Endothelial cell of umbilical vein (primary cell): ENCODE measurements around the gene RASIP1. TPM values are rescaled to one million over a fixed set of nuclear protein-coding genes. Genes with fewer than 3 reads are reported as not detected.

ENCODE experiments used
- BruUV-seq: library from RNA; stranded (reverse); fragments of 400-500 nt; replicated peaks from 2 replicates; lab custom pipeline; 2021; lab: Mats Ljungman, UMichigan
- CTCF ChIA-PET: fragments of 300-600, 350-600 bp; sonication (Branson Sonifier 250); formaldehyde crosslinking; loops from one replicate; lab custom pipeline; 2021; ENCODE audit warnings: antibody characterized with exemption, inconsistent platforms; lab: Charles Lee
- POLR2A ChIA-PET: fragments of 300-600, 350-600 bp; sonication (Branson Sonifier 250); formaldehyde crosslinking; loops from one replicate; lab custom pipeline; 2021; ENCODE audit warnings: antibody characterized with exemption, inconsistent platforms; lab: Charles Lee
- DNase-seq: peaks from one replicate; pipeline ENCODE4 v3.0.0-alpha.2; 2011; ENCODE audit warnings: low read depth, low spot score
- FAIRE-seq: peaks from 2 replicates; lab custom pipeline; 2011; peaks lifted over from hg19 to GRCh38; lab: Jason Lieb, UNC
- H2AFZ ChIP-seq: 2 replicates; pipeline ENCODE4 v1.6.0; 2012; ENCODE audit warnings: low read depth, low read length, control low read depth, inconsistent platforms
- H3K27ac ChIP-seq: 2 replicates; pipeline ENCODE4 v1.5.1; 2011; ENCODE audit warnings: low read depth, mild to moderate bottlenecking, control low read depth, low read length, moderate library complexity; ENCODE audit not compliant: insufficient read depth
- H3K27me3 ChIP-seq, 2 experiments: 2 replicates each; pipeline versions ENCODE4 v1.6.0 to v1.6.1; 2011; ENCODE audit warnings: low read length in 2 of 2, mixed read lengths in 1 of 2; ENCODE audit not compliant: control insufficient read depth in 2 of 2, insufficient read depth in 2 of 2
- H3K36me3 ChIP-seq, 2 experiments: 2 replicates in 1 of 2; 3 replicates in 1 of 2; pipeline ENCODE4 v1.5.1; 2011; ENCODE audit warnings: low read length in 2 of 2, mild to moderate bottlenecking in 1 of 2, moderate library complexity in 1 of 2; ENCODE audit not compliant: control insufficient read depth in 2 of 2, insufficient read depth in 2 of 2; ENCODE audit errors: extremely low read depth in 1 of 2
- H3K4me1 ChIP-seq: 3 replicates; pipeline ENCODE4 v1.5.1; 2011; ENCODE audit warnings: mild to moderate bottlenecking, low read length; ENCODE audit not compliant: control insufficient read depth, insufficient read depth; ENCODE audit errors: extremely low read depth
- H3K4me2 ChIP-seq: 2 replicates; pipeline ENCODE4 v1.6.1; 2011; ENCODE audit warnings: low read length, control low read depth, mixed read lengths; ENCODE audit not compliant: insufficient read depth
- H3K4me3 ChIP-seq, 3 experiments: fragments of 200-600 bp in 1 of 3; sonication (generic), shearing (Covaris generic) in 1 of 3; replicated peaks in 1 of 3; 2 replicates each; pipeline ENCODE4 v1.5.1; 2011 to 2016; ENCODE audit warnings: control low read depth in 3 of 3, low read length in 3 of 3, mild to moderate bottlenecking in 2 of 3, inconsistent platforms in 1 of 3, low read depth in 1 of 3, moderate library complexity in 1 of 3; ENCODE audit not compliant: insufficient read depth in 1 of 3
- H3K79me2 ChIP-seq: 2 replicates; pipeline ENCODE4 v1.6.0; 2012; ENCODE audit warnings: low read length, inconsistent platforms; ENCODE audit not compliant: control insufficient read depth, insufficient read depth
- H3K9ac ChIP-seq: replicated peaks from 2 replicates; pipeline ENCODE3; 2011; ENCODE audit warnings: low read length, control low read depth; ENCODE audit not compliant: insufficient read depth; ENCODE audit errors: extremely low read depth
- H3K9me1 ChIP-seq: replicated peaks from 3 replicates; pipeline ENCODE4 v1.6.0; 2011; ENCODE audit warnings: mild to moderate bottlenecking, low read length; ENCODE audit not compliant: control insufficient read depth, insufficient read depth; ENCODE audit errors: extremely low read depth
- H3K9me3 ChIP-seq: replicated peaks from 2 replicates; pipeline ENCODE4 v1.5.1; 2012; ENCODE audit warnings: low read length, inconsistent platforms; ENCODE audit not compliant: control insufficient read depth, insufficient read depth
- H4K20me1 ChIP-seq: replicated peaks from 2 replicates; pipeline ENCODE3; 2011; ENCODE audit warnings: mild to moderate bottlenecking, low read length; ENCODE audit not compliant: control insufficient read depth, insufficient read depth; ENCODE audit errors: extremely low read depth
- EZH2 ChIP-seq: IDR thresholded peaks from 2 replicates; pipeline ENCODE4 v1.6.1; 2012; ENCODE audit warnings: borderline replicate concordance, low read depth, mild to moderate bottlenecking, moderate library complexity, low read length, inconsistent platforms; ENCODE audit not compliant: severe bottlenecking
- FOS ChIP-seq: IDR thresholded peaks from 2 replicates; pipeline ENCODE4 v1.6.1; 2011; ENCODE audit warnings: mild to moderate bottlenecking, low read length, moderate library complexity, borderline replicate concordance; ENCODE audit not compliant: insufficient read depth
- GATA2 ChIP-seq: IDR thresholded peaks from 2 replicates; pipeline ENCODE4 v1.7.0; 2011; ENCODE audit warnings: low read depth, mild to moderate bottlenecking, moderate library complexity, mixed read lengths, low read length; ENCODE audit not compliant: insufficient read length, insufficient read depth
- JUN ChIP-seq: IDR thresholded peaks from 2 replicates; pipeline ENCODE4 v1.6.1; 2011; ENCODE audit warnings: borderline replicate concordance, low read depth; ENCODE audit not compliant: insufficient read length, insufficient read depth
- MAX ChIP-seq: IDR thresholded peaks from 2 replicates; pipeline ENCODE4 v1.6.1; 2011; ENCODE audit not compliant: insufficient read depth, insufficient read length
- MYC ChIP-seq: IDR thresholded peaks from one replicate; pipeline ENCODE4 v1.6.1; 2011; ENCODE audit warnings: mild to moderate bottlenecking, low read depth, low read length
- POLR2A ChIP-seq: IDR thresholded peaks from 2 replicates; pipeline ENCODE4 v1.6.1; 2012; ENCODE audit warnings: low read depth, mild to moderate bottlenecking, control low read depth, low read length
- POLR2AphosphoS5 ChIP-seq: IDR thresholded peaks from 2 replicates; pipeline ENCODE4 v1.6.1; 2012; ENCODE audit warnings: low read depth, mild to moderate bottlenecking, control low read depth, low read length, moderate library complexity; ENCODE audit not compliant: insufficient read depth
- dilution Hi-C: fragments of 300-500 bp; cut with MboI; formaldehyde crosslinking; loops from one replicate; pipeline ENCODE4 v1.15.0; 2019; ENCODE audit warnings: low sequenced_read_pairs; ENCODE audit not compliant: extremely low pct_ligation_motif_present
- intact Hi-C: fragments of 100-400 bp; cut with micrococcal nuclease; formaldehyde crosslinking; loops from one replicate; pipeline ENCODE4 v1.10.0; 2022
- polyA plus RNA-seq, 4 experiments: library from polyadenylated mRNA; depleted of rRNA in 3 of 4; stranded (reverse) in 3 of 4; unstranded in 1 of 4; fragments of >200 nt; gene quantifications; 2 replicates each; pipeline versions ENCODE4 v1.2.1 to v1.2.3, GENCODE V29; 2011 to 2012; ENCODE audit warnings: missing spikeins in 1 of 4
- total RNA-seq: library from RNA; stranded (reverse); gene quantifications from 2 replicates; pipeline ENCODE4 v1.2.3, GENCODE V29; 2021
- TF ChIP-seq, protein P1 (sequence below), 2 donors: IDR thresholded peaks; 1 replicate in 1 of 2; 2 replicates in 1 of 2; pipeline ENCODE4 v1.5.1; 2011; ENCODE audit warnings: low read length in 2 of 2, mild to moderate bottlenecking in 2 of 2, moderate library complexity in 2 of 2, control low read depth in 1 of 2, inconsistent platforms in 1 of 2, low read depth in 1 of 2; ENCODE audit not compliant: insufficient read depth in 1 of 2; ENCODE audit errors: extremely low read depth in 1 of 2

Gene RASIP1
- total and polyA plus RNA-seq, 2 donors (not counting 3 experiments of a cell fraction or from before 2014, with no cell fraction given) = 66.2 to 82.1 TPM

GRCh38 chr19:48760504-48761205 is 20.2 kb upstream of the RASIP1 start:
- intact Hi-C loops (loop anchor here (1.0 kb wide), 1 partner anchor 8 kb away; the partner anchor contains the start of gene FUT1), dilution Hi-C loops (no loop called here)
- Histone ChIP-seq H3K9me1 (no peaks in the 10 kb centered on the region), H2AFZ (peak overlapping the region; percentile 70), H3K9me3 (no peaks in the 10 kb centered on the region), H3K36me3 (no peaks in the 10 kb centered on the region), H3K27ac (no peak overlapping the region), H3K4me3 (no peak overlapping the region), H3K4me1 (peaks cover 6% of the 10 kb centered on the region), H3K27me3 (peaks cover 0 to 3% of the 10 kb centered on the region in 2 experiments), H3K9ac (no peak overlapping the region), H4K20me1 (no peaks in the 10 kb centered on the region), H3K79me2 (no peaks in the 10 kb centered on the region), H3K4me2 (peak overlapping the region; percentile 20)
- FAIRE-seq (peak; percentile 65), DNase-seq (peak; percentile 48)
- POLR2A ChIA-PET = no interaction called here
- CTCF ChIA-PET = interaction anchor here (0.6 to 0.9 kb wide), 2 partner anchors 210 to 682 kb away, joined by 3 read pairs; no protein-coding TSS in a partner anchor
- TF ChIP-seq, protein P1, sequence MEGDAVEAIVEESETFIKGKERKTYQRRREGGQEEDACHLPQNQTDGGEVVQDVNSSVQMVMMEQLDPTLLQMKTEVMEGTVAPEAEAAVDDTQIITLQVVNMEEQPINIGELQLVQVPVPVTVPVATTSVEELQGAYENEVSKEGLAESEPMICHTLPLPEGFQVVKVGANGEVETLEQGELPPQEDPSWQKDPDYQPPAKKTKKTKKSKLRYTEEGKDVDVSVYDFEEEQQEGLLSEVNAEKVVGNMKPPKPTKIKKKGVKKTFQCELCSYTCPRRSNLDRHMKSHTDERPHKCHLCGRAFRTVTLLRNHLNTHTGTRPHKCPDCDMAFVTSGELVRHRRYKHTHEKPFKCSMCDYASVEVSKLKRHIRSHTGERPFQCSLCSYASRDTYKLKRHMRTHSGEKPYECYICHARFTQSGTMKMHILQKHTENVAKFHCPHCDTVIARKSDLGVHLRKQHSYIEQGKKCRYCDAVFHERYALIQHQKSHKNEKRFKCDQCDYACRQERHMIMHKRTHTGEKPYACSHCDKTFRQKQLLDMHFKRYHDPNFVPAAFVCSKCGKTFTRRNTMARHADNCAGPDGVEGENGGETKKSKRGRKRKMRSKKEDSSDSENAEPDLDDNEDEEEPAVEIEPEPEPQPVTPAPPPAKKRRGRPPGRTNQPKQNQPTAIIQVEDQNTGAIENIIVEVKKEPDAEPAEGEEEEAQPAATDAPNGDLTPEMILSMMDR (IDR thresholded peaks at IDR 0.05; ENCODE audit: extremely low read depth in 1 of 2, insufficient read depth in 1 of 2, low read depth in 1 of 2, low read length in 2 of 2) = no peak
- TF ChIP-seq MYC (no peak), POLR2A (no peak), POLR2AphosphoS5 (no peak), JUN (no peak), GATA2 (no peak), MAX (no peak), EZH2 (no peak), FOS (no peak)
- BruUV-seq = no TSS peak
